Measurements from ENCODE around the gene APOC4.

DNA sequence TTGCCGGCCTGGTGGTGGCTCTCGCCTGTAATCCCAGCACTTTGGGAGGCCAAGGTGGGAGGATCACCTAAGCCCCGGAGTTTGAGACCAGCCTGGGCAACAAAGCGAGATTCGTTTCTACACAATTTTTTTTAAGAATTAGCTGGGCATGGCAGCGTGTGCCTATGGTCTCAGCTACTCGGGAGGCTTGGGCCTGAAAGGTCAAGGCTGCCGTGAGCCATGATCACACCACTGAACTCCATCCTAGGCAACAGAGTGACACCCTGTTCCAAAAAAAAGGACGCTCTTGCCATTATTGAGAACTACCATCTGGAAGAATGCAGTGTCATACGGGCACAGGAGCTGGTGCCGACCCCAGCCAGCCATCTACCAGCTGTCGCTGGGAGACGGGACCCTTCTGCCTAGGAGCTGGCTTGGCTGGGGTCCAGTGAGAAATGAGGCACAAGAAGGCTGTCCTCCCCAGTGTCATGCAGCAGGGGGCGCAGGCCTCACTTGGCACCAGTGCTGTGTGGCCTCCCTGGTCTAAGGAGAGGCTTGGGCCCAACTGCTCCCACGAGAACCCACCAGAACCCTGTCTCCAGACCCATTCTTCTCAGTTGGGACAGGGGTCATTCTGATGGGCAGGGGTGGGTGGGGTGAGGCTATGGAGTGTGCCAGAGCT is 47.0 kb downstream of the APOC4 start:
- TF ChIP-seq, protein P1, sequence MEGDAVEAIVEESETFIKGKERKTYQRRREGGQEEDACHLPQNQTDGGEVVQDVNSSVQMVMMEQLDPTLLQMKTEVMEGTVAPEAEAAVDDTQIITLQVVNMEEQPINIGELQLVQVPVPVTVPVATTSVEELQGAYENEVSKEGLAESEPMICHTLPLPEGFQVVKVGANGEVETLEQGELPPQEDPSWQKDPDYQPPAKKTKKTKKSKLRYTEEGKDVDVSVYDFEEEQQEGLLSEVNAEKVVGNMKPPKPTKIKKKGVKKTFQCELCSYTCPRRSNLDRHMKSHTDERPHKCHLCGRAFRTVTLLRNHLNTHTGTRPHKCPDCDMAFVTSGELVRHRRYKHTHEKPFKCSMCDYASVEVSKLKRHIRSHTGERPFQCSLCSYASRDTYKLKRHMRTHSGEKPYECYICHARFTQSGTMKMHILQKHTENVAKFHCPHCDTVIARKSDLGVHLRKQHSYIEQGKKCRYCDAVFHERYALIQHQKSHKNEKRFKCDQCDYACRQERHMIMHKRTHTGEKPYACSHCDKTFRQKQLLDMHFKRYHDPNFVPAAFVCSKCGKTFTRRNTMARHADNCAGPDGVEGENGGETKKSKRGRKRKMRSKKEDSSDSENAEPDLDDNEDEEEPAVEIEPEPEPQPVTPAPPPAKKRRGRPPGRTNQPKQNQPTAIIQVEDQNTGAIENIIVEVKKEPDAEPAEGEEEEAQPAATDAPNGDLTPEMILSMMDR (IDR thresholded peaks at IDR 0.05) = peak; percentile 62
- TF ChIP-seq PHF8 (IDR thresholded peaks at IDR 0.05; ENCODE audit: borderline replicate concordance, low read depth) (no peak), NFE2L2 (conservative IDR thresholded peaks at IDR 0.05; ENCODE audit: low read length) (no peak), CHD2 (IDR thresholded peaks at IDR 0.05; ENCODE audit: low read length, partially characterized antibody) (no peak), RCOR1 (IDR thresholded peaks at IDR 0.05; ENCODE audit: low read depth, low read length) (no peak), MAFK (IDR thresholded peaks at IDR 0.05; ENCODE audit: partially characterized antibody) (no peak), MYC (IDR thresholded peaks at IDR 0.05; ENCODE audit: borderline replicate concordance, low read length) (no peak)
- TF ChIP-seq, protein P2, sequence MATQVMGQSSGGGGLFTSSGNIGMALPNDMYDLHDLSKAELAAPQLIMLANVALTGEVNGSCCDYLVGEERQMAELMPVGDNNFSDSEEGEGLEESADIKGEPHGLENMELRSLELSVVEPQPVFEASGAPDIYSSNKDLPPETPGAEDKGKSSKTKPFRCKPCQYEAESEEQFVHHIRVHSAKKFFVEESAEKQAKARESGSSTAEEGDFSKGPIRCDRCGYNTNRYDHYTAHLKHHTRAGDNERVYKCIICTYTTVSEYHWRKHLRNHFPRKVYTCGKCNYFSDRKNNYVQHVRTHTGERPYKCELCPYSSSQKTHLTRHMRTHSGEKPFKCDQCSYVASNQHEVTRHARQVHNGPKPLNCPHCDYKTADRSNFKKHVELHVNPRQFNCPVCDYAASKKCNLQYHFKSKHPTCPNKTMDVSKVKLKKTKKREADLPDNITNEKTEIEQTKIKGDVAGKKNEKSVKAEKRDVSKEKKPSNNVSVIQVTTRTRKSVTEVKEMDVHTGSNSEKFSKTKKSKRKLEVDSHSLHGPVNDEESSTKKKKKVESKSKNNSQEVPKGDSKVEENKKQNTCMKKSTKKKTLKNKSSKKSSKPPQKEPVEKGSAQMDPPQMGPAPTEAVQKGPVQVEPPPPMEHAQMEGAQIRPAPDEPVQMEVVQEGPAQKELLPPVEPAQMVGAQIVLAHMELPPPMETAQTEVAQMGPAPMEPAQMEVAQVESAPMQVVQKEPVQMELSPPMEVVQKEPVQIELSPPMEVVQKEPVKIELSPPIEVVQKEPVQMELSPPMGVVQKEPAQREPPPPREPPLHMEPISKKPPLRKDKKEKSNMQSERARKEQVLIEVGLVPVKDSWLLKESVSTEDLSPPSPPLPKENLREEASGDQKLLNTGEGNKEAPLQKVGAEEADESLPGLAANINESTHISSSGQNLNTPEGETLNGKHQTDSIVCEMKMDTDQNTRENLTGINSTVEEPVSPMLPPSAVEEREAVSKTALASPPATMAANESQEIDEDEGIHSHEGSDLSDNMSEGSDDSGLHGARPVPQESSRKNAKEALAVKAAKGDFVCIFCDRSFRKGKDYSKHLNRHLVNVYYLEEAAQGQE (IDR thresholded peaks at IDR 0.05) = no peak

Measured in A549 (cell line).